ENCODE results near the gene PXN.

Gene PXN

GRCh38 chr12:120231316-120232011, 34.1 kb downstream of the PXN start:
- no peak overlapping the region for H3K4me3 ChIP-seq (ENCODE audit: low read depth, low read length)
- TF ChIP-seq, protein P1, sequence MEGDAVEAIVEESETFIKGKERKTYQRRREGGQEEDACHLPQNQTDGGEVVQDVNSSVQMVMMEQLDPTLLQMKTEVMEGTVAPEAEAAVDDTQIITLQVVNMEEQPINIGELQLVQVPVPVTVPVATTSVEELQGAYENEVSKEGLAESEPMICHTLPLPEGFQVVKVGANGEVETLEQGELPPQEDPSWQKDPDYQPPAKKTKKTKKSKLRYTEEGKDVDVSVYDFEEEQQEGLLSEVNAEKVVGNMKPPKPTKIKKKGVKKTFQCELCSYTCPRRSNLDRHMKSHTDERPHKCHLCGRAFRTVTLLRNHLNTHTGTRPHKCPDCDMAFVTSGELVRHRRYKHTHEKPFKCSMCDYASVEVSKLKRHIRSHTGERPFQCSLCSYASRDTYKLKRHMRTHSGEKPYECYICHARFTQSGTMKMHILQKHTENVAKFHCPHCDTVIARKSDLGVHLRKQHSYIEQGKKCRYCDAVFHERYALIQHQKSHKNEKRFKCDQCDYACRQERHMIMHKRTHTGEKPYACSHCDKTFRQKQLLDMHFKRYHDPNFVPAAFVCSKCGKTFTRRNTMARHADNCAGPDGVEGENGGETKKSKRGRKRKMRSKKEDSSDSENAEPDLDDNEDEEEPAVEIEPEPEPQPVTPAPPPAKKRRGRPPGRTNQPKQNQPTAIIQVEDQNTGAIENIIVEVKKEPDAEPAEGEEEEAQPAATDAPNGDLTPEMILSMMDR (IDR thresholded peaks at IDR 0.05; ENCODE audit: control insufficient read depth, extremely low read depth, insufficient read depth): no peak
- DNase-seq (ENCODE audit: low read depth): peak; percentile 89

DNA sequence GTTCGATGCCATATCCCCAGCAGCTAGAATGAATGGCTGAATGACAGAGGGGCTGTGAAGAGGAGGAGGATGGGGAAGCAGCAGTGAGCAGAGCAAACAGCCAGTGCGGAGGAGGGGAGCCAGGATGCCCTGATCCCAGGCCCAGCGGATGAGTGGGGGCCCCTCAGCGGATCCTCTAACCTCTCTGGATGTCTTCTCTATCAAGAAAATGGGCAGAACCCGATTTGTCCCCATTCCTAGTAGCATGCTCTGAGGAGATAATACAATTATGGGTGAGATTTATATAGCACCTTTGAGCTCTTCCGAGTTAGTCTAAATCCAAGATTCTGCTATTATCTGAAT, 34.6 kb downstream of the PXN start:
- TF ChIP-seq, protein P1 (IDR thresholded peaks at IDR 0.05; ENCODE audit: control insufficient read depth, extremely low read depth, insufficient read depth): no peak
- H3K4me3 ChIP-seq (ENCODE audit: low read depth, low read length): no peak overlapping the region
- DNase-seq (ENCODE audit: low read depth): no peak

- TF ChIP-seq, protein P1 (IDR thresholded peaks at IDR 0.05; ENCODE audit: control insufficient read depth, extremely low read depth, insufficient read depth): no peak
- DNase-seq (ENCODE audit: low read depth): no peak
- H3K4me3 ChIP-seq (ENCODE audit: low read depth, low read length): no peak overlapping the region
These were observed 35.1 kb downstream of the PXN start for GRCh38 chr12:120230326-120230973.

DNA sequence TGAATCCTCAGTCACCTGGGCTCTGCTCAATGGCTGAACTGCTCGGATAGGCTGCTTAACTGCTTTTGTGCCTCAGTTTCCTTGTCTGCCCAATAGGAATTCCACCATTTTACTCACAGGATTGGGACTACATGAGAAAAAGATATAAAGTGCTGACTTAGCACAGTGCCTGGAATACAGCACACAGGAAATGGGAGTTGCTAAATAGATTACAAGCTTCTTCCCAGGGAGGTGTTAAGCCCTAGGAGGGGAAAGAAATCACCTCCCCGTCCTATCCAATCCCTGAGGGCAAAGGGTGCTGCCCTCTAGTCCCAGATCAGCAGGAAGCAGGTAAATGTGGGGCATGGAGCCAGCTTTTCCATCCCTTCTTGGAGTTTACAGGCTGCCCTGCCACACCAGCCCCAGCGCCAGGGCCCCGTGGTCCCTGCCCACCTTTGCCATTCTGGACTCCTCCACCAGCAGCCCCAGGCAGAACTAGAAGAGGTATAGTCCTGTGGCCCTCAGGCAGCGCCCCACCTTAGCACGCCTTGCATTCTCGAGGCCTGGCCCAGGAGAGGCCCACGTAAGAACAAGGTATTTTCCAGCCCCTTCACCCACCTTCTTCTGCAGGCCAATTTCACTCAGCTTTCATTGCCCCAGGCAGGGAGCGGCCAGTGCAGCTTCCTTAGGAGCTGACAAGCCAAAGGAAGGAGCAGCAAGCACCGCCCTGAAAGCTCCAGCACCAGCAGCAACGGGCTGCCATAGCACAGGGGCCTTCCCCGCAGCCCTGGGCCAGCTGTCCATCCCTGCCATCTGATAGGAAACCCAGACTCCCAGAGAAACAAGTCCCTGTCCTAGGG, 35.8 kb downstream of the PXN start:
- H3K4me3 ChIP-seq (ENCODE audit: low read depth, low read length): no peak overlapping the region

DNA sequence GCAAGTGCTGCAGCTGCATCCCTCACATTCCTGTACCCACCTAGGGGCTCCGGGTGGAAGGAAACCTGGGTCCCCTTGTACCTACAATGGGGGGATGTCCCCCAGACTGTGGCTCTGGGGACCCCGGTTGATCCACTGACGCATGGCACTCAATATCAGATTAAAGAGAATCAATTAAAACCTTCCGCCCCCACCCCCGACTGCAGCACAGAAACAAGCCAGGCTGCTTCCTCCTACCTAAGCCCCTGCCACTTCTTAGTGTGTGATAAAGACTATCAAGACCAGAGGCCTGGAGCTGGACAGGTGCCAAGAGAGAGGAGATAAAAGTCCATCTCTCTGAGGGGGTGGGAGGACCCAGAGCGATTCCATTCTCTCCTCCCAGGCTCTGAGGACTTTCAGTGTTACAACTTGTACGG, 36.5 kb downstream of the PXN start:
- H3K4me3 ChIP-seq (ENCODE audit: low read depth, low read length): no peak overlapping the region
- TF ChIP-seq, protein P1 (IDR thresholded peaks at IDR 0.05; ENCODE audit: control insufficient read depth, extremely low read depth, insufficient read depth): 0 out of 2 replicates have a peak, but pooled peaks have one; percentile 4
- DNase-seq (ENCODE audit: low read depth): no peak

More for the DNA sequence above, 35.8 kb downstream of the PXN start:
- TF ChIP-seq, protein P1 (IDR thresholded peaks at IDR 0.05; ENCODE audit: control insufficient read depth, extremely low read depth, insufficient read depth): no peak
- DNase-seq (ENCODE audit: low read depth): peak; percentile 42

- TF ChIP-seq, protein P1 (IDR thresholded peaks at IDR 0.05; ENCODE audit: control insufficient read depth, extremely low read depth, insufficient read depth): peak; percentile 100
- H3K4me3 ChIP-seq (ENCODE audit: low read depth, low read length): no peak overlapping the region
- DNase-seq (ENCODE audit: low read depth): peak; percentile 45
These were observed 37.0 kb downstream of the PXN start for GRCh38 chr12:120228291-120229070.

Measured in LNCaP clone FGC (cell line).